K562 (cell line): ENCODE data around the gene OR2F1. TPM values are rescaled to one million over a fixed set of nuclear protein-coding genes. Genes with fewer than 3 reads are reported as not detected.

Experiments
- ATAC-seq: fragments of 200-7000 bp; cut with Tn5 transposase; 3 replicates; pipeline ENCODE4 v1.9.1; 2020; ENCODE audit warnings: moderate library complexity
- BruUV-seq: library from RNA; stranded (reverse); fragments of 400-500 nt; replicated peaks from 2 replicates; lab custom pipeline; 2021; lab: Mats Ljungman, UMichigan
- CTCF ChIA-PET: fragments of 300-600 bp; formaldehyde crosslinking; extraction: SDS; loops from one replicate; lab custom pipeline; 2021; ENCODE audit warnings: low intra/inter-chr PET ratio; lab: Yijun Ruan, JAX
- POLR2A ChIA-PET: fragments of 300-600, 350-650 bp; sonication (Branson Sonifier 250); formaldehyde crosslinking; extraction: SDS; loops from one replicate; lab custom pipeline; 2021; ENCODE audit warnings: antibody characterized with exemption, inconsistent platforms; lab: Yijun Ruan, JAX
- DNase-seq, 4 experiments: peaks; one replicate each; pipeline versions ENCODE4 v3.0.0 to v3.0.0-alpha.2; 2011 to 2018; ENCODE audit warnings: low spot score in 3 of 4, mixed read lengths in 3 of 4; ENCODE audit errors: extremely low read depth in 1 of 4
- FAIRE-seq: peaks from 2 replicates; lab custom pipeline; 2011; peaks lifted over from hg19 to GRCh38; lab: Jason Lieb, UNC
- H2AFZ ChIP-seq: 2 replicates; pipeline ENCODE4 v1.6.0; 2011; ENCODE audit warnings: low read depth, low read length, control low read depth, inconsistent platforms
- H3K27ac ChIP-seq: fragments of 200-600 bp; 3 replicates; pipeline ENCODE4 v1.8.0; 2011; ENCODE audit warnings: low read depth, mild to moderate bottlenecking, control low read depth, inconsistent platforms, low read length, moderate library complexity, mixed read lengths; ENCODE audit errors: extremely low read depth
- H3K27me3 ChIP-seq, 2 experiments: fragments of 300-600 bp in 1 of 2; 2 replicates in 1 of 2; 3 replicates in 1 of 2; pipeline versions ENCODE4 v1.6.0 to v1.8.0; 2011; ENCODE audit warnings: inconsistent platforms in 2 of 2, low read length in 2 of 2, mild to moderate bottlenecking in 1 of 2, mixed read lengths in 1 of 2, moderate library complexity in 1 of 2; ENCODE audit not compliant: control insufficient read depth in 2 of 2, insufficient read depth in 2 of 2
- H3K36me3 ChIP-seq: fragments of 300-600 bp; 3 replicates; pipeline ENCODE4 v1.8.0; 2011; ENCODE audit warnings: mild to moderate bottlenecking, low read length, inconsistent platforms; ENCODE audit not compliant: control insufficient read depth, insufficient read depth
- H3K4me1 ChIP-seq, 2 experiments: fragments of 200-600 bp in 1 of 2; replicated peaks in 1 of 2; 2 replicates in 1 of 2; 3 replicates in 1 of 2; pipeline versions ENCODE4 v1.5.1 to v1.8.0; 2011; ENCODE audit warnings: inconsistent platforms in 2 of 2, low read length in 2 of 2, mild to moderate bottlenecking in 1 of 2, mixed read lengths in 1 of 2, moderate library complexity in 1 of 2; ENCODE audit not compliant: control insufficient read depth in 2 of 2, insufficient read depth in 2 of 2
- H3K4me2 ChIP-seq: 2 replicates; pipeline ENCODE4 v1.6.1; 2011; ENCODE audit warnings: low read length, control low read depth, inconsistent platforms, mixed read lengths; ENCODE audit not compliant: insufficient read depth
- H3K4me3 ChIP-seq: fragments of 200-600 bp; sonication (generic), shearing (Covaris generic); 2 replicates; pipeline ENCODE4 v1.5.1; 2016; ENCODE audit warnings: control low read depth, inconsistent platforms
- H3K79me2 ChIP-seq: fragments of 200-600 bp; 3 replicates; pipeline ENCODE4 v1.8.0; 2011; ENCODE audit warnings: low read length, inconsistent platforms; ENCODE audit not compliant: control insufficient read depth, insufficient read depth
- H3K9ac ChIP-seq, 2 experiments: 2 replicates each; pipeline versions ENCODE4 v1.6.0 to v1.6.1; 2011; ENCODE audit warnings: low read depth in 2 of 2, low read length in 2 of 2, control low read depth in 1 of 2, inconsistent platforms in 1 of 2, mild to moderate bottlenecking in 1 of 2, mixed read lengths in 1 of 2; ENCODE audit not compliant: insufficient read depth in 1 of 2
- H3K9me1 ChIP-seq: one replicate; pipeline ENCODE4 v1.6.0; 2011; ENCODE audit warnings: inconsistent platforms, mild to moderate bottlenecking, low read length, moderate library complexity; ENCODE audit not compliant: control insufficient read depth, insufficient read depth
- H3K9me3 ChIP-seq: replicated peaks from 2 replicates; pipeline ENCODE4 v1.5.1; 2011; ENCODE audit warnings: low read depth, low read length, inconsistent platforms; ENCODE audit not compliant: control insufficient read depth, insufficient read depth
- H4K20me1 ChIP-seq: replicated peaks from 2 replicates; pipeline ENCODE4 v1.6.1; 2011; ENCODE audit warnings: low read length, inconsistent platforms, mixed read lengths; ENCODE audit not compliant: control insufficient read depth, insufficient read depth
- ATF3 ChIP-seq, 2 experiments: fragments of 450-650 bp in 1 of 2; sonication (generic) in 1 of 2; formaldehyde crosslinking in 1 of 2; IDR thresholded peaks in 1 of 2; conservative IDR thresholded peaks in 1 of 2; 2 replicates each; pipeline versions ENCODE4 v1.6.1 to v1.8.1; 2016 to 2023; ENCODE audit warnings: mild to moderate bottlenecking in 2 of 2, moderate library complexity in 2 of 2, inconsistent platforms in 1 of 2, missing genetic modification reagents in 1 of 2
- CBX3 ChIP-seq, 2 experiments: IDR thresholded peaks; 1 replicate in 1 of 2; 2 replicates in 1 of 2; pipeline ENCODE4 v1.6.1; 2012; ENCODE audit warnings: inconsistent platforms in 2 of 2, low read length in 2 of 2, borderline replicate concordance in 1 of 2, control low read depth in 1 of 2
- GTF2E2 ChIP-seq: fragments of 200-800 bp; sonication (Bioruptor generic); IDR thresholded peaks from 2 replicates; pipeline ENCODE4 v1.6.1; 2016; ENCODE audit warnings: missing genetic modification characterization, missing compliant biosample characterization
- HDGF ChIP-seq: fragments of 450-650 bp; IDR thresholded peaks from 2 replicates; pipeline ENCODE4 v1.6.1; 2016
- PCBP2 ChIP-seq: fragments of 200-400 bp; formaldehyde crosslinking; IDR thresholded peaks from 2 replicates; pipeline ENCODE4 v1.6.1; 2018; ENCODE audit warnings: low read length, low read depth, mild to moderate bottlenecking, moderate library complexity; ENCODE audit not compliant: poor library complexity, severe bottlenecking
- ZNF431 ChIP-seq: sonication (generic); formaldehyde crosslinking; IDR thresholded peaks from 2 replicates; pipeline ENCODE4 v1.8.0; 2022; ENCODE audit warnings: mild to moderate bottlenecking, missing genetic modification reagents
- WGBS: fragments of 100-300 bp; shearing (Covaris generic); methylation state at CpG from one replicate; pipeline ENCODE4 v1.1.6; 2016; ENCODE audit warnings: low coverage, mixed read lengths; ENCODE audit not compliant: insufficient coverage; ENCODE audit errors: missing lambda C conversion rate; 5-methylcytosine and 5-hydroxymethylcytosine counted together
- in situ Hi-C: fragments of 300-500 bp; cut with MboI; formaldehyde crosslinking; loops from 4 replicates; pipeline ENCODE4 v1.15.0; 2018; ENCODE audit warnings: inconsistent platforms, mixed read lengths
- intact Hi-C: fragments of 100-400 bp; cut with micrococcal nuclease; formaldehyde crosslinking; loops from 2 replicates; pipeline ENCODE4 v1.14.2; 2022
- polyA plus RNA-seq, 8 experiments: library from polyadenylated mRNA; depleted of rRNA in 4 of 8; stranded (reverse) in 5 of 8; unstranded in 3 of 8; fragments of >200 nt; fragmentation: Nextera tagmentation in 2 of 8; fragmentation: Illumina TruSeq in 1 of 8; extraction: Ambion mirVana in 2 of 8; extraction: Trizol in 1 of 8; gene quantifications; 2 replicates each; pipeline versions ENCODE4 v1.2.1 to v1.2.3, GENCODE V29; 2011 to 2014; ENCODE audit warnings: inconsistent platforms in 1 of 8, missing spikeins in 1 of 8
- total RNA-seq, 7 experiments: library from RNA; depleted of rRNA in 6 of 7; stranded (reverse); fragments of >200 nt in 6 of 7; fragmentation: Illumina TruSeq in 2 of 7; extraction: Trizol in 2 of 7; gene quantifications; 2 replicates each; pipeline versions ENCODE4 v1.2.1 to v1.2.3, GENCODE V29; 2011 to 2021; ENCODE audit warnings: low replicate concordance in 1 of 7
- TF ChIP-seq, protein P1 (sequence below): fragments of 250-450 bp; sonication (Bioruptor Pico); IDR thresholded peaks from 2 replicates; pipeline ENCODE4 v1.8.0; 2021; ENCODE audit warnings: moderate library complexity, mild to moderate bottlenecking, inconsistent platforms

OR2F1 gene
- total and polyA plus RNA-seq, 9 of the 15 experiments (the other 6 are each of a cell fraction or from before 2014, with no cell fraction given), result not detected

- ChIA-PET POLR2A (interaction anchor here (0.6 kb wide), 1 partner anchor 46 kb away, joined by 3 read pairs; no protein-coding TSS in a partner anchor), CTCF (no interaction called here)
- peaks cover 0 to 4% of the 10 kb centered on the region in 2 experiments; a peak in 1 of 5 replicates for H3K4me1 ChIP-seq
- 0 out of 2 replicates have a peak, but pooled peaks cover 4% of the 10 kb centered on the region for H3K9me3 ChIP-seq
- no TSS peak for BruUV-seq
- no peak overlapping the region for H3K4me2 ChIP-seq
- 13% methylated on average over 5 of the region's 5 CpGs for WGBS
- ATAC-seq (peak; percentile 53), FAIRE-seq (no peak), DNase-seq (no peak)
- no peaks in the 10 kb centered on the region for H3K79me2 ChIP-seq
- in situ Hi-C loops, result no loop called here
- no peak overlapping the region for H3K4me3 ChIP-seq
- no peaks in the 10 kb centered on the region for H4K20me1 ChIP-seq
- peak overlapping the region; percentile 83 for H2AFZ ChIP-seq
- no peak overlapping the region for H3K9ac ChIP-seq
- intact Hi-C loops, result no loop called here
- no peaks in the 10 kb centered on the region for H3K9me1 ChIP-seq
- H3K27ac ChIP-seq, result no peak overlapping the region
- H3K36me3 ChIP-seq, result no peaks in the 10 kb centered on the region
- H3K27me3 ChIP-seq, result no peaks in the 10 kb centered on the region
- no peak for TF ChIP-seq ZNF431 (CRISPR knock-in tag)
- no peak for TF ChIP-seq GTF2E2 (tag)
- peak; percentile 65 for TF ChIP-seq ATF3 (IDR thresholded peaks at IDR 0.05)
- TF ChIP-seq ATF3 (CRISPR knock-in tag; conservative IDR thresholded peaks at IDR 0.05), result no peak
- TF ChIP-seq PCBP2, result no peak
- TF ChIP-seq, protein P1, sequence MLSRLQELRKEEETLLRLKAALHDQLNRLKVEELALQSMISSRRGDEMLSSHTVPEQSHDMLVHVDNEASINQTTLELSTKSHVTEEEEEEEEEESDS (CRISPR knock-in tag), result no peak
- no peak for TF ChIP-seq CBX3 (IDR thresholded peaks at IDR 0.05; ENCODE audit: borderline replicate concordance in 1 of 2, low read length in 2 of 2)
- TF ChIP-seq HDGF, result no peak
These were observed 16.0 kb upstream of the OR2F1 start for GRCh38 chr7:143938379-143939243.
